Suprapubic skin (tissue), 4 donors: ENCODE results near the gene SUPT20H.

Source experiments
- CTCF ChIP-seq, 2 donors: fragments of 200-600 bp in 1 of 2; fragments of 450-650 bp in 1 of 2; sonication (generic) in 1 of 2; IDR thresholded peaks; one replicate each; pipeline ENCODE4 v1.5.1; 2016 to 2019; ENCODE audit warnings: antibody characterized with exemption in 2 of 2, mild to moderate bottlenecking in 1 of 2, moderate library complexity in 1 of 2
- EP300 ChIP-seq: sonication (generic); formaldehyde crosslinking; IDR thresholded peaks from one replicate; pipeline ENCODE4 v1.6.1; 2017; ENCODE audit warnings: antibody characterized with exemption
- POLR2A ChIP-seq, 2 donors: fragments of 450-650 bp; IDR thresholded peaks; one replicate each; pipeline ENCODE4 v1.6.1; 2017; ENCODE audit warnings: antibody characterized with exemption in 2 of 2, mild to moderate bottlenecking in 2 of 2, moderate library complexity in 2 of 2
- POLR2AphosphoS5 ChIP-seq, 3 donors: sonication (generic); formaldehyde crosslinking; IDR thresholded peaks; one replicate each; pipeline ENCODE4 v1.6.1; 2017; ENCODE audit warnings: antibody characterized with exemption in 3 of 3

DNA sequence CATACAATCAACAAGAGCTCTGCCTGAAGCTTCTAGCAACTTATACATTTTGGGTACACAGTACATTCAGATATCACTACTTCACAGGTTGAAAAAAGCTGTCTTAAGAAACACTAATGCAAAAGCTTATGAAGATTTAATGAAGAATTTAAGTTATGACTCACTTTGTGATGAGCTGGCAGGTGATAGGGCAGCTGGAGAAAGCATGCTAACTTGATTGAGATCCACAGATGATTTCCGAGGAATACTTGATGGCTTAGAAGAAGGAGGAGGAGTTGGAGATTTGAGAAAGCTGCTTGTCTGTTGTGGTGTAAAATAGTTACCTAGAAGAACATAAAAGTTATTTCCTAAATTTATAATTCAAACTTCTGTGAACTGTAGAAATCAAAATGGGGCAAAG lies 35.6 kb downstream of the SUPT20H start:
- no peak for TF ChIP-seq CTCF (IDR thresholded peaks at IDR 0.05)
- no peak for TF ChIP-seq POLR2A (IDR thresholded peaks at IDR 0.05)
- TF ChIP-seq EP300: no peak
- no peak for TF ChIP-seq POLR2AphosphoS5 (IDR thresholded peaks at IDR 0.05)
